H9 (cell line): ENCODE measurements around the gene TMEM165. TPM values are rescaled to one million over a fixed set of nuclear protein-coding genes. Genes with fewer than 3 reads are reported as not detected.
A peak's percentile ranks its signal among the peaks of the same experiment; 100 is the strongest.

Experiments
- DNase-seq: peaks from one replicate; pipeline ENCODE4 v3.0.0-alpha.2; 2017
- H2AFZ ChIP-seq: one replicate; pipeline ENCODE4 v1.6.1; 2013; ENCODE audit warnings: mild to moderate bottlenecking, low read length, control low read depth, moderate library complexity
- H2AK5ac ChIP-seq: 2 replicates; pipeline ENCODE4 v1.6.1; 2013; ENCODE audit warnings: low read length, control low read depth, mixed read lengths; ENCODE audit not compliant: insufficient read length
- H2BK120ac ChIP-seq: one replicate; pipeline ENCODE4 v1.6.1; 2013; ENCODE audit warnings: low read depth, mild to moderate bottlenecking, low read length, control low read depth, inconsistent platforms; ENCODE audit not compliant: poor library complexity, severe bottlenecking
- H2BK12ac ChIP-seq: 2 replicates; pipeline ENCODE4 v1.6.1; 2013; ENCODE audit warnings: low read length, control low read depth, mixed read lengths, low read depth; ENCODE audit not compliant: insufficient read length
- H2BK15ac ChIP-seq: 2 replicates; pipeline ENCODE4 v1.6.1; 2013; ENCODE audit warnings: low read depth, low read length, control low read depth
- H2BK20ac ChIP-seq: one replicate; pipeline ENCODE4 v1.6.1; 2013; ENCODE audit warnings: low read depth, mild to moderate bottlenecking, low read length, control low read depth, inconsistent platforms; ENCODE audit not compliant: poor library complexity, severe bottlenecking
- H2BK5ac ChIP-seq: 2 replicates; pipeline ENCODE4 v1.6.1; 2013; ENCODE audit warnings: low read length, control low read depth, mixed read lengths; ENCODE audit not compliant: insufficient read length
- H3K14ac ChIP-seq: 2 replicates; pipeline ENCODE4 v1.6.1; 2013; ENCODE audit warnings: low read length, control low read depth; ENCODE audit not compliant: insufficient read depth
- H3K18ac ChIP-seq: 2 replicates; pipeline ENCODE4 v1.6.1; 2013; ENCODE audit warnings: low read depth, mild to moderate bottlenecking, mixed read lengths, low read length, control low read depth; ENCODE audit not compliant: insufficient read length
- H3K23ac ChIP-seq: 2 replicates; pipeline ENCODE4 v1.6.1; 2013; ENCODE audit warnings: low read length, control low read depth, mixed read lengths, low read depth; ENCODE audit not compliant: insufficient read length
- H3K23me2 ChIP-seq: 2 replicates; pipeline ENCODE4 v1.6.1; 2013; ENCODE audit warnings: low read depth, mild to moderate bottlenecking, mixed read lengths, low read length, control low read depth; ENCODE audit not compliant: insufficient read length, poor library complexity, severe bottlenecking
- H3K27ac ChIP-seq: 2 replicates; pipeline ENCODE4 v1.5.1; 2013; ENCODE audit warnings: low read length, control low read depth, mixed read lengths, low read depth; ENCODE audit not compliant: insufficient read length
- H3K27me3 ChIP-seq: 2 replicates; pipeline ENCODE4 v1.6.1; 2013; ENCODE audit warnings: low read length, control low read depth, inconsistent platforms; ENCODE audit not compliant: insufficient read depth
- H3K4ac ChIP-seq: 2 replicates; pipeline ENCODE4 v1.6.1; 2013; ENCODE audit warnings: low read depth, mild to moderate bottlenecking, control low read depth, inconsistent platforms, low read length, moderate library complexity
- H3K4me1 ChIP-seq: 2 replicates; pipeline ENCODE4 v1.6.1; 2013; ENCODE audit warnings: low read length, control low read depth, inconsistent platforms; ENCODE audit not compliant: insufficient read depth
- H3K4me2 ChIP-seq: 2 replicates; pipeline ENCODE4 v1.6.1; 2013; ENCODE audit warnings: low read length, control low read depth, mixed read lengths; ENCODE audit not compliant: insufficient read length, insufficient read depth
- H3K56ac ChIP-seq: 2 replicates; pipeline ENCODE4 v1.6.1; 2013; ENCODE audit warnings: low read depth, mild to moderate bottlenecking, mixed read lengths, low read length, control low read depth; ENCODE audit not compliant: insufficient read length
- H3K79me1 ChIP-seq: 2 replicates; pipeline ENCODE4 v1.6.1; 2013; ENCODE audit warnings: low read depth, mild to moderate bottlenecking, moderate library complexity, low read length, control low read depth, inconsistent platforms; ENCODE audit not compliant: insufficient read depth, poor library complexity, severe bottlenecking
- H3K79me2 ChIP-seq: 2 replicates; pipeline ENCODE4 v1.6.1; 2013; ENCODE audit warnings: low read length, control low read depth, inconsistent platforms; ENCODE audit not compliant: insufficient read depth
- H3K9ac ChIP-seq: 2 replicates; pipeline ENCODE4 v1.6.1; 2013; ENCODE audit warnings: low read length, control low read depth, mixed read lengths; ENCODE audit not compliant: insufficient read length; ENCODE audit errors: extremely low read depth
- H3K9me3 ChIP-seq: one replicate; pipeline ENCODE4 v1.6.1; 2013; ENCODE audit warnings: low read depth, low read length, inconsistent platforms; ENCODE audit not compliant: control insufficient read depth
- H3T11ph ChIP-seq: one replicate; pipeline ENCODE4 v1.6.1; 2013; ENCODE audit warnings: mild to moderate bottlenecking, low read length, control low read depth, inconsistent platforms
- H4K20me1 ChIP-seq: one replicate; pipeline ENCODE4 v1.6.1; 2013; ENCODE audit not compliant: control insufficient read depth, insufficient read length, insufficient read depth
- H4K5ac ChIP-seq: 2 replicates; pipeline ENCODE4 v1.6.1; 2013; ENCODE audit warnings: low read depth, mild to moderate bottlenecking, mixed read lengths, low read length, control low read depth; ENCODE audit not compliant: insufficient read length
- H4K8ac ChIP-seq: replicated peaks from 2 replicates; pipeline ENCODE4 v1.6.1; 2013; ENCODE audit warnings: low read length, control low read depth, mixed read lengths, low read depth; ENCODE audit not compliant: insufficient read length
- H4K91ac ChIP-seq: 2 replicates; pipeline ENCODE4 v1.6.1; 2013; ENCODE audit warnings: low read depth, mild to moderate bottlenecking, moderate library complexity, mixed read lengths, low read length, control low read depth; ENCODE audit not compliant: insufficient read length
- H3K27ac Mint-ChIP-seq, 3 experiments: 2 replicates in 2 of 3; 3 replicates in 1 of 3; pipeline ENCODE4 v1.8.0; 2020 to 2021; ENCODE audit warnings: mixed read lengths in 3 of 3, mild to moderate bottlenecking in 1 of 3, moderate library complexity in 1 of 3
- H3K27me3 Mint-ChIP-seq: 2 replicates; pipeline ENCODE4 v1.8.0; 2021; ENCODE audit warnings: low read depth, mild to moderate bottlenecking, moderate library complexity, mixed read lengths
- H3K36me3 Mint-ChIP-seq, 3 experiments: 2 replicates in 2 of 3; 3 replicates in 1 of 3; pipeline ENCODE4 v1.8.0; 2020 to 2021; ENCODE audit warnings: low read depth in 3 of 3, mixed read lengths in 3 of 3; ENCODE audit not compliant: insufficient read depth in 1 of 3
- H3K4me1 Mint-ChIP-seq, 2 experiments: 2 replicates each; pipeline ENCODE4 v1.8.0; 2020; ENCODE audit warnings: mixed read lengths in 2 of 2
- H3K4me3 Mint-ChIP-seq, 2 experiments: 2 replicates in 1 of 2; 3 replicates in 1 of 2; pipeline ENCODE4 v1.8.0; 2020 to 2021; ENCODE audit warnings: mild to moderate bottlenecking in 2 of 2, mixed read lengths in 2 of 2, moderate library complexity in 1 of 2
- H3K9me3 Mint-ChIP-seq, 2 experiments: 2 replicates in 1 of 2; 3 replicates in 1 of 2; pipeline ENCODE4 v1.8.0; 2020; ENCODE audit warnings: mild to moderate bottlenecking in 2 of 2, mixed read lengths in 2 of 2, moderate library complexity in 1 of 2
- WGBS: extraction: QIAGEN DNeasy Blood & Tissue Kit; methylation state at CpG from one replicate; pipeline ENCODE4 v1.1.7; 2013; ENCODE audit warnings: missing lambda C conversion rate, low lambda C conversion rate, mixed read lengths; ENCODE audit not compliant: insufficient read length; ENCODE audit errors: extremely low coverage; 5-methylcytosine and 5-hydroxymethylcytosine counted together
- total RNA-seq: library from RNA; stranded (reverse); gene quantifications from 2 replicates; pipeline ENCODE4 v1.2.1, GENCODE V29; 2021
- TF ChIP-seq, protein P1 (sequence below): fragments of 200-600 bp; sonication (generic); conservative IDR thresholded peaks from 3 replicates; pipeline ENCODE4 v1.8.0; 2021; ENCODE audit warnings: antibody characterized with exemption, mild to moderate bottlenecking

TMEM165 gene
- total RNA-seq, 1 experiment from 2014 or later = 87.2 TPM

DNA sequence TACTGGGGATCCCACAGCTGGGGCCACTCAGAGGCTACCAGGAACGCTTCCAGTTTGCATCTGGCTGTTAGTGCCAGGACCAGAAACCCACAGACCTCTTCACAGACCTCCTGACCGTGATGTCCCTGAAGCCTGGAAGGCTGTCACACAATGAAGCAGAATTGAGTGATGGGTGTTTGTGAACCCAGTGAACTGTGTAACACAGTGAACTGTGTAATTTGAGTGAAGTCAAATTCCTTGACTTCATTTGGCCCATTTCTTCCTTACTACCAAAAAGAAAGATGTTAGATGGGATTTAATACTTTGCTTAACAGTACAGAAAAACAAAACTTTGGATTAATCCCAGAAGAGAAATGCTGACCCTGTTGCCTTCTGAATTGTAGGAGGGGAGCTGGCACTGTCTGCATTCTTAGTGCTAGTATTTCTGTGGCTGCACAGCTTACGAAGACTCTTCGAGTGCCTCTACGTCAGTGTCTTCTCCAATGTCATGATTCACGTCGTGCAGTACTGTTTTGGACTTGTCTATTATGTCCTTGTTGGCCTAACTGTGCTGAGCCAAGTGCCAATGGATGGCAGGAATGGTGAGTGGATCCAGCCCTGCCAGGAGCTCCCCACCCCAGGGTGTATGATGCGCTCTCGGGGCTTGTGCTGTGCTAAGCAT lies 31.9 kb upstream of the TMEM165 start:
- no peak overlapping the region for H3K27ac ChIP-seq
- no peak overlapping the region for H4K8ac ChIP-seq
- H3K4me1 Mint-ChIP-seq = peaks cover 38 to 39% of the 10 kb centered on the region in 2 experiments

More for the DNA sequence above, 31.9 kb upstream of the TMEM165 start:
- DNase-seq = no peak
- no peaks in the 10 kb centered on the region for H3K9me3 Mint-ChIP-seq
- Histone ChIP-seq H3K18ac (no peak overlapping the region), H3K9ac (no peak overlapping the region), H2AFZ (no peak overlapping the region), H3K79me2 (no peaks in the 10 kb centered on the region), H3K9me3 (no peaks in the 10 kb centered on the region), H3K27me3 (no peaks in the 10 kb centered on the region), H3T11ph (no peak overlapping the region), H2BK120ac (no peak overlapping the region), H2BK15ac (no peak overlapping the region), H3K4me1 (peaks cover 12% of the 10 kb centered on the region), H2BK5ac (no peak overlapping the region), H3K14ac (no peak overlapping the region), H2BK20ac (no peak overlapping the region), H3K23ac (no peak overlapping the region), H2AK5ac (no peak overlapping the region), H4K20me1 (no peaks in the 10 kb centered on the region), H3K4ac (no peak overlapping the region), H4K91ac (no peak overlapping the region), H3K79me1 (no peaks in the 10 kb centered on the region), H4K5ac (no peak overlapping the region), H3K56ac (no peak overlapping the region), H3K4me2 (no peak overlapping the region), H3K23me2 (no peaks in the 10 kb centered on the region), H2BK12ac (no peak overlapping the region)
- TF ChIP-seq, protein P1, sequence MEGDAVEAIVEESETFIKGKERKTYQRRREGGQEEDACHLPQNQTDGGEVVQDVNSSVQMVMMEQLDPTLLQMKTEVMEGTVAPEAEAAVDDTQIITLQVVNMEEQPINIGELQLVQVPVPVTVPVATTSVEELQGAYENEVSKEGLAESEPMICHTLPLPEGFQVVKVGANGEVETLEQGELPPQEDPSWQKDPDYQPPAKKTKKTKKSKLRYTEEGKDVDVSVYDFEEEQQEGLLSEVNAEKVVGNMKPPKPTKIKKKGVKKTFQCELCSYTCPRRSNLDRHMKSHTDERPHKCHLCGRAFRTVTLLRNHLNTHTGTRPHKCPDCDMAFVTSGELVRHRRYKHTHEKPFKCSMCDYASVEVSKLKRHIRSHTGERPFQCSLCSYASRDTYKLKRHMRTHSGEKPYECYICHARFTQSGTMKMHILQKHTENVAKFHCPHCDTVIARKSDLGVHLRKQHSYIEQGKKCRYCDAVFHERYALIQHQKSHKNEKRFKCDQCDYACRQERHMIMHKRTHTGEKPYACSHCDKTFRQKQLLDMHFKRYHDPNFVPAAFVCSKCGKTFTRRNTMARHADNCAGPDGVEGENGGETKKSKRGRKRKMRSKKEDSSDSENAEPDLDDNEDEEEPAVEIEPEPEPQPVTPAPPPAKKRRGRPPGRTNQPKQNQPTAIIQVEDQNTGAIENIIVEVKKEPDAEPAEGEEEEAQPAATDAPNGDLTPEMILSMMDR = no peak
- no CpG with 5 or more reads among the region's 9 CpGs for WGBS
- no peak overlapping the region for H3K4me3 Mint-ChIP-seq
- peak overlapping the region in 2 of 3 experiments; percentile 70 to 75; a peak in 4 of 7 replicates for H3K27ac Mint-ChIP-seq
- peaks cover 14 to 30% (median 26%) of the 10 kb centered on the region in 3 experiments for H3K36me3 Mint-ChIP-seq
- no peaks in the 10 kb centered on the region for H3K27me3 Mint-ChIP-seq
